WTC11 (cell line): Measurements from ENCODE around the gene CLIC2.

Source experiments
- AFF4 ChIP-seq: sonication (generic); formaldehyde crosslinking; IDR thresholded peaks from 2 replicates; pipeline ENCODE4 v1.8.1; 2023; ENCODE audit warnings: mild to moderate bottlenecking, missing genetic modification reagents, borderline replicate concordance
- CREB1 ChIP-seq: sonication (generic); formaldehyde crosslinking; IDR thresholded peaks from 2 replicates; pipeline ENCODE4 v1.8.0; 2023; ENCODE audit warnings: mild to moderate bottlenecking, missing genetic modification reagents
- ETV6 ChIP-seq: sonication (generic); formaldehyde crosslinking; IDR thresholded peaks from 2 replicates; pipeline ENCODE4 v1.8.1; 2022; ENCODE audit warnings: mild to moderate bottlenecking, missing genetic modification reagents
- NFE2L1 ChIP-seq: sonication (generic); formaldehyde crosslinking; IDR thresholded peaks from 2 replicates; pipeline ENCODE4 v1.8.1; 2023; ENCODE audit warnings: missing genetic modification reagents
- TF ChIP-seq, protein P1 (sequence below): sonication (generic); formaldehyde crosslinking; IDR thresholded peaks from 2 replicates; pipeline ENCODE4 v1.8.1; 2023; ENCODE audit warnings: mild to moderate bottlenecking, missing genetic modification reagents
- TF ChIP-seq, protein P2 (sequence below): fragments of 200-600 bp; IDR thresholded peaks from 2 replicates; pipeline ENCODE4 v1.8.0; 2022; ENCODE audit warnings: antibody characterized with exemption

GRCh38 chrX:155237719-155238118, 96.7 kb downstream of the CLIC2 start:
- TF ChIP-seq CREB1 (CRISPR knock-in tag), result no peak
- no peak for TF ChIP-seq NFE2L1 (CRISPR knock-in tag)
- TF ChIP-seq, protein P1, sequence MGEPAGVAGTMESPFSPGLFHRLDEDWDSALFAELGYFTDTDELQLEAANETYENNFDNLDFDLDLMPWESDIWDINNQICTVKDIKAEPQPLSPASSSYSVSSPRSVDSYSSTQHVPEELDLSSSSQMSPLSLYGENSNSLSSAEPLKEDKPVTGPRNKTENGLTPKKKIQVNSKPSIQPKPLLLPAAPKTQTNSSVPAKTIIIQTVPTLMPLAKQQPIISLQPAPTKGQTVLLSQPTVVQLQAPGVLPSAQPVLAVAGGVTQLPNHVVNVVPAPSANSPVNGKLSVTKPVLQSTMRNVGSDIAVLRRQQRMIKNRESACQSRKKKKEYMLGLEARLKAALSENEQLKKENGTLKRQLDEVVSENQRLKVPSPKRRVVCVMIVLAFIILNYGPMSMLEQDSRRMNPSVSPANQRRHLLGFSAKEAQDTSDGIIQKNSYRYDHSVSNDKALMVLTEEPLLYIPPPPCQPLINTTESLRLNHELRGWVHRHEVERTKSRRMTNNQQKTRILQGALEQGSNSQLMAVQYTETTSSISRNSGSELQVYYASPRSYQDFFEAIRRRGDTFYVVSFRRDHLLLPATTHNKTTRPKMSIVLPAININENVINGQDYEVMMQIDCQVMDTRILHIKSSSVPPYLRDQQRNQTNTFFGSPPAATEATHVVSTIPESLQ (CRISPR knock-in tag), result no peak
- TF ChIP-seq, protein P2, sequence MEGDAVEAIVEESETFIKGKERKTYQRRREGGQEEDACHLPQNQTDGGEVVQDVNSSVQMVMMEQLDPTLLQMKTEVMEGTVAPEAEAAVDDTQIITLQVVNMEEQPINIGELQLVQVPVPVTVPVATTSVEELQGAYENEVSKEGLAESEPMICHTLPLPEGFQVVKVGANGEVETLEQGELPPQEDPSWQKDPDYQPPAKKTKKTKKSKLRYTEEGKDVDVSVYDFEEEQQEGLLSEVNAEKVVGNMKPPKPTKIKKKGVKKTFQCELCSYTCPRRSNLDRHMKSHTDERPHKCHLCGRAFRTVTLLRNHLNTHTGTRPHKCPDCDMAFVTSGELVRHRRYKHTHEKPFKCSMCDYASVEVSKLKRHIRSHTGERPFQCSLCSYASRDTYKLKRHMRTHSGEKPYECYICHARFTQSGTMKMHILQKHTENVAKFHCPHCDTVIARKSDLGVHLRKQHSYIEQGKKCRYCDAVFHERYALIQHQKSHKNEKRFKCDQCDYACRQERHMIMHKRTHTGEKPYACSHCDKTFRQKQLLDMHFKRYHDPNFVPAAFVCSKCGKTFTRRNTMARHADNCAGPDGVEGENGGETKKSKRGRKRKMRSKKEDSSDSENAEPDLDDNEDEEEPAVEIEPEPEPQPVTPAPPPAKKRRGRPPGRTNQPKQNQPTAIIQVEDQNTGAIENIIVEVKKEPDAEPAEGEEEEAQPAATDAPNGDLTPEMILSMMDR, result no peak
- no peak for TF ChIP-seq AFF4 (CRISPR knock-in tag)
- no peak for TF ChIP-seq ETV6 (CRISPR knock-in tag)
